Osteoblast (primary cell): ENCODE results near the gene KCND2. TPM values are rescaled to one million over a fixed set of nuclear protein-coding genes. Genes with fewer than 3 reads are reported as not detected.

Experiments used
- DNase-seq: peaks from one replicate; pipeline ENCODE4 v3.0.0; 2011; ENCODE audit warnings: low spot score, mixed read lengths; ENCODE audit not compliant: insufficient read length; ENCODE audit errors: missing footprints
- H2AFZ ChIP-seq: 2 replicates; pipeline ENCODE4 v1.6.0; 2011; ENCODE audit warnings: mild to moderate bottlenecking, low read length
- H3K27ac ChIP-seq: 2 replicates; pipeline ENCODE4 v1.5.1; 2011; ENCODE audit warnings: mild to moderate bottlenecking, low read depth, low read length, moderate library complexity
- H3K27me3 ChIP-seq: 2 replicates; pipeline ENCODE4 v1.6.0; 2012; ENCODE audit warnings: mild to moderate bottlenecking, control low read depth, inconsistent platforms, low read length, moderate library complexity; ENCODE audit not compliant: insufficient read depth
- H3K36me3 ChIP-seq: 2 replicates; pipeline ENCODE4 v1.5.1; 2011; ENCODE audit warnings: mild to moderate bottlenecking, low read length, control low read depth, moderate library complexity; ENCODE audit not compliant: insufficient read depth
- H3K4me1 ChIP-seq: 2 replicates; pipeline ENCODE4 v1.5.1; 2011; ENCODE audit warnings: mild to moderate bottlenecking, low read length, control low read depth, moderate library complexity; ENCODE audit not compliant: insufficient read depth
- H3K4me2 ChIP-seq: 2 replicates; pipeline ENCODE4 v1.6.0; 2011; ENCODE audit warnings: mild to moderate bottlenecking, low read length; ENCODE audit not compliant: insufficient read depth
- H3K4me3 ChIP-seq: fragments of 200-600 bp; sonication (generic); 3 replicates; pipeline ENCODE4 v1.5.1; 2012; ENCODE audit warnings: mild to moderate bottlenecking, low read length, inconsistent platforms; ENCODE audit not compliant: insufficient read depth
- H3K79me2 ChIP-seq: 2 replicates; pipeline ENCODE4 v1.6.0; 2012; ENCODE audit warnings: mild to moderate bottlenecking, low read length, control low read depth, inconsistent platforms; ENCODE audit not compliant: insufficient read depth
- H3K9me3 ChIP-seq: 2 replicates; pipeline ENCODE4 v1.5.1; 2011; ENCODE audit warnings: low read depth, low read length, control low read depth
- H4K20me1 ChIP-seq: 2 replicates; pipeline ENCODE4 v1.6.0; 2012; ENCODE audit warnings: mild to moderate bottlenecking, low read length, control low read depth; ENCODE audit not compliant: insufficient read depth
- total RNA-seq: library from RNA; depleted of rRNA; stranded (reverse); fragments of >200 nt; gene quantifications from 2 replicates; pipeline ENCODE4 v1.2.3, GENCODE V29; 2012
- TF ChIP-seq, protein P1 (sequence below): IDR thresholded peaks from 2 replicates; pipeline ENCODE4 v1.5.1; 2011; ENCODE audit warnings: mild to moderate bottlenecking, low read depth, low read length, moderate library complexity; ENCODE audit errors: extremely low read depth

The KCND2 gene
- total RNA-seq, 1 donor: 6.5 TPM

DNA sequence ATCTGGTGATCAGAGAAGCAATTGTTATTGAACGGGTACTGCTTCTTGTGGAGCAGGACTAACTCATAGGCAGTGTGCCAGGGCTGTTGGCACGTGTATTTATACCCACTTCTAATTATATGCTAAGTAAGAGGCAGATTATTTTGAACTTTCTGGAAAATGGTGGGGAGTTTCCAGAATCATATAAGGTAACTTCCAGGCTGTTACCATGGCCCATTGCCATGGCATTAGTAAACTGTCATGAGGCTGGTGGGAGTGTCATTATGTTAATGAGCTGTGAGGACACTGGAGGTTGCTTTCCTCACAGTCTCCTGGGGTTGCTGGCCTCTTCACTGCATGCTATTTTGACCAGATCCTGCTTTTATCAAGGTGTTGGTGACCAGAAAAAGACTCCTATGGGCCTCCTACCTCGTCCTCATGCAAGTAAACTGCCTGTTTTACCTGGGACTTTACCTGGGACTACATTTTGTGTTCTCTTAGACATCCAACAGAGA lies 122.6 kb downstream of the KCND2 start:
- TF ChIP-seq, protein P1, sequence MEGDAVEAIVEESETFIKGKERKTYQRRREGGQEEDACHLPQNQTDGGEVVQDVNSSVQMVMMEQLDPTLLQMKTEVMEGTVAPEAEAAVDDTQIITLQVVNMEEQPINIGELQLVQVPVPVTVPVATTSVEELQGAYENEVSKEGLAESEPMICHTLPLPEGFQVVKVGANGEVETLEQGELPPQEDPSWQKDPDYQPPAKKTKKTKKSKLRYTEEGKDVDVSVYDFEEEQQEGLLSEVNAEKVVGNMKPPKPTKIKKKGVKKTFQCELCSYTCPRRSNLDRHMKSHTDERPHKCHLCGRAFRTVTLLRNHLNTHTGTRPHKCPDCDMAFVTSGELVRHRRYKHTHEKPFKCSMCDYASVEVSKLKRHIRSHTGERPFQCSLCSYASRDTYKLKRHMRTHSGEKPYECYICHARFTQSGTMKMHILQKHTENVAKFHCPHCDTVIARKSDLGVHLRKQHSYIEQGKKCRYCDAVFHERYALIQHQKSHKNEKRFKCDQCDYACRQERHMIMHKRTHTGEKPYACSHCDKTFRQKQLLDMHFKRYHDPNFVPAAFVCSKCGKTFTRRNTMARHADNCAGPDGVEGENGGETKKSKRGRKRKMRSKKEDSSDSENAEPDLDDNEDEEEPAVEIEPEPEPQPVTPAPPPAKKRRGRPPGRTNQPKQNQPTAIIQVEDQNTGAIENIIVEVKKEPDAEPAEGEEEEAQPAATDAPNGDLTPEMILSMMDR: no peak
- no peak overlapping the region for H3K27ac ChIP-seq
- no peaks in the 10 kb centered on the region for H3K4me1 ChIP-seq
- H3K36me3 ChIP-seq: no peaks in the 10 kb centered on the region
- H3K4me2 ChIP-seq: no peak overlapping the region
- no peaks in the 10 kb centered on the region for H3K79me2 ChIP-seq
- no peak overlapping the region for H2AFZ ChIP-seq
- no peak overlapping the region for H3K4me3 ChIP-seq
- no peaks in the 10 kb centered on the region for H3K27me3 ChIP-seq
- DNase-seq: no peak
- no peaks in the 10 kb centered on the region for H4K20me1 ChIP-seq
- H3K9me3 ChIP-seq: no peaks in the 10 kb centered on the region

DNA sequence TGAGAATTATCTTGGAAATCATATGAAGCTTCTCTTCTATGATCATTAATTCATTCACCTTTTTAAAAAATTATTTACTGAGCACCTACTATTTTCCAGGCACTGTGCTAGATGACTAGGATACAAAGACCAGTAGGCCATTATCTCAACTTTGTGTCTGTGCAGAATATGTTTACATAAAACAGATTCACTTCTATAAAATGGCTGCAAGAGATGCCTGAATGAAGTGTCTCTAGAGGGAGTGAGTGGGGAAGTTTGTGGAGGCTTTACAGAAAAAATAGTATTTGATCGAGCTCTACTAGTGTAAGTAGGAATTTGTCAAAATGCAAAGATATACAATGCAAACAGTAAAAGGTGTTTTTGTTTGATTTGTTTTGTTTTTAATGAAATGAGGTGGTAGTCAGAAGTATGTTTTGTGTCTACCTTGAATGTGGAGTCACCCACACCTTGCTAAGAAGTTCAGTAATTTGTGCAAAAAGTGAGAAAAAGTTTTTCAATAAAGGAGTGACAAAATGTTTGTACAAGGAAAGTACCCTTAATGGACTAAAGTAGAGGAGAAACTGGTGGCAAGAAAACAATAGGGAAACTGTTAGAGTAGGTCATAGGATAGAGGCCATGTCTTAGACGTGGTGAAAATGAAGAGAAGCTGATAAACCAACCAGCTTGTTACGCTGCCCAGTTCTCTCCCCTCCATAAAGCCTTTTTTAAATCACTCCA lies 125.5 kb downstream of the KCND2 start:
- Histone ChIP-seq H3K79me2 (no peaks in the 10 kb centered on the region), H4K20me1 (no peaks in the 10 kb centered on the region), H3K9me3 (no peaks in the 10 kb centered on the region), H3K4me2 (no peak overlapping the region), H3K4me1 (no peaks in the 10 kb centered on the region), H3K27ac (no peak overlapping the region), H3K36me3 (no peaks in the 10 kb centered on the region), H2AFZ (no peak overlapping the region), H3K27me3 (no peaks in the 10 kb centered on the region), H3K4me3 (no peak overlapping the region)
- DNase-seq: no peak
- TF ChIP-seq, protein P1: no peak

DNA sequence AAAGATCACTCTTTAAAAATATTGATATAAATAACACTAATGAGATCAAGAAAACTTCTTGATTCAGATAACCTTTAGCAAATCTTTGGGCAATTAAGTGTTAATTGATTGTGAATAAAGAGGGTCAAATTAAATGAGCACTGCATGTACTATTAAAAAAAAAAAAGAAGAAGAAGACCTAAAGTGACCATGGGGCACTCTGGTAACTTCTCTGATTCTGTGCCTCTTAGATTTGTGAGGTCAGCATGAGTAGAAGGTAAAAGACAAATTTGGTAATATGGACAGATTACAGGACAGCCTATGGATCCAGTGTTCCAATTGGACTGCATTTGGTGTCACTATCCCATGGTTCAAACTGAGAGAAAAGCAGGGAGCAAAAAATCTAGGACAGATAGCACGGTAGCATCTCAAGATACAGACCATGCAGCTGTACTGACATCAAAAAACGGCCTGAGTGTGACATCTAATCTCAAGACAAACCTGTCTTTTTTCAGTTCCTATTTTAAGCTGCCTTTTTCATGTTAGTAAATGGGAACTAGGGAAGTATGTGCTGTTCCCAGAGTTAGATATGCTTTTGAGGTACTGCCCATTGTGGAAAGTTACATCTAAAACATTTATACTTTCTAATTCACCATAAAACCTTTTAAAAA lies 128.0 kb downstream of the KCND2 start:
- TF ChIP-seq, protein P1: no peak
- H3K36me3 ChIP-seq: no peaks in the 10 kb centered on the region
- H3K27me3 ChIP-seq: no peaks in the 10 kb centered on the region
- H3K27ac ChIP-seq: no peak overlapping the region
- H3K9me3 ChIP-seq: no peaks in the 10 kb centered on the region
- H3K79me2 ChIP-seq: no peaks in the 10 kb centered on the region
- DNase-seq: peak; percentile 0
- H3K4me2 ChIP-seq: no peak overlapping the region
- no peak overlapping the region for H2AFZ ChIP-seq
- H4K20me1 ChIP-seq: no peaks in the 10 kb centered on the region
- H3K4me3 ChIP-seq: no peak overlapping the region
- H3K4me1 ChIP-seq: no peaks in the 10 kb centered on the region

DNA sequence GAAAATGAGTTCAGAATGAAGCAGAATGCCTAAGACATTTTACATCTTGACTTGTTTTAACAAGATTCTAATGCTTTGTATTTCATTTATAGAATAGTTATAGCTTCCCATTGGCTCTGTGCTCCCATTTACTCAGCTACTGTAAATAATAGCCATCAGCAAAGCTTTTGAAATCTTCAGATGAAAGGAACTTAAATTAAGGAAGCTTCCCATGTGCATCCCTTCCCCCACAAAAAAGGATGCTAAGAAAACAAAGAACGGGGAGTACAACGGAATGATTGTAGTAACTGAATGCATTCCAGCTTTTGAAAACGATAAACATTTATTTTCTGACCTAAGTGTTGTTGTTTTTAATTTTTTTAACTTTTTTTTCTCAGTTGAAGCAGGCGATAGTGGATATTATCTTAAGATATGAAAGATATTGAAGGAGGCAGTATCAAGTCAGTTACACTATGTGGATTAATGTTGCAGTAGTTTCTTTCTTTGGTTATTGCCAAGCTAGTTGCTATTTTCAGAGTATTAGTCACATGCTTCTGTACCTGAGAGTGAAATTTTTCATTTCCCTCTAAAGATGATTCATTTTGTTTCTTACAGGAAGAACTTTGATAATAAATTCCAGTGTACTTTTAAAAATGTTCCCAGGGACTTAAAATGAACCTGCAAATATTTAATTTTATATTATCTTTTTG lies 129.2 kb downstream of the KCND2 start:
- no peaks in the 10 kb centered on the region for H3K79me2 ChIP-seq
- TF ChIP-seq, protein P1: no peak

More for the DNA sequence above, 129.2 kb downstream of the KCND2 start:
- Histone ChIP-seq H3K9me3 (no peaks in the 10 kb centered on the region), H3K27me3 (no peaks in the 10 kb centered on the region), H4K20me1 (no peaks in the 10 kb centered on the region), H3K36me3 (no peaks in the 10 kb centered on the region), H3K4me1 (no peaks in the 10 kb centered on the region), H3K4me2 (no peak overlapping the region), H2AFZ (no peak overlapping the region), H3K4me3 (no peak overlapping the region), H3K27ac (no peak overlapping the region)
- no peak for DNase-seq
